IPS DF 6.9 (cell line): ENCODE results near the gene DAZL.
"Not testable (repeated sequence)": the region's sequence is repeated elsewhere in the genome, so short reads cannot be mapped to it uniquely, and the experiment has no call there.

Experiments used
- DNase-seq: peaks from one replicate; pipeline ENCODE4 v3.0.0-alpha.2; 2013; ENCODE audit warnings: low read depth, low spot score
- H3K27ac ChIP-seq: one replicate; pipeline ENCODE4 v1.5.1; 2013; ENCODE audit warnings: low read length, control low read depth
- H3K27me3 ChIP-seq: 2 replicates; pipeline ENCODE4 v1.6.1; 2013; ENCODE audit warnings: mild to moderate bottlenecking, low read length; ENCODE audit not compliant: control insufficient read depth, insufficient read depth
- H3K36me3 ChIP-seq: 2 replicates; pipeline ENCODE4 v1.6.1; 2013; ENCODE audit warnings: low read length; ENCODE audit not compliant: control insufficient read depth, insufficient read depth
- H3K4me1 ChIP-seq: 2 replicates; pipeline ENCODE4 v1.6.1; 2013; ENCODE audit warnings: low read length; ENCODE audit not compliant: control insufficient read depth, insufficient read depth
- H3K4me3 ChIP-seq: 2 replicates; pipeline ENCODE4 v1.5.1; 2013; ENCODE audit warnings: mild to moderate bottlenecking, low read length
- H3K9me3 ChIP-seq: 2 replicates; pipeline ENCODE4 v1.6.1; 2013; ENCODE audit warnings: low read length, inconsistent platforms; ENCODE audit not compliant: control insufficient read depth, insufficient read depth
- WGBS: extraction: QIAGEN DNeasy Blood & Tissue Kit; methylation state at CpG from one replicate; pipeline ENCODE4 v1.1.7; 2013; ENCODE audit warnings: mixed read lengths, missing lambda C conversion rate; ENCODE audit not compliant: insufficient read length, insufficient coverage; 5-methylcytosine and 5-hydroxymethylcytosine counted together

The DAZL gene

GRCh38 chr3:16604887-16605602 is at the start of gene DAZL:
Gene DAZL, minus strand, starts transcription at chr3:16605423. Its CDS starts 218 bp downstream, at chr3:16605205.
- Histone ChIP-seq H3K4me1 (no peaks in the 10 kb centered on the region; the same call in none of the 2 replicates), H3K27ac (no peak within 1 kb of the TSS), H3K36me3 (no peaks in the 10 kb centered on the region; the same call in 1 of the 2 replicates), H3K4me3 (no peak within 1 kb of the TSS), H3K9me3 (no peaks in the 10 kb centered on the region), H3K27me3 (no peaks in the 10 kb centered on the region)
- no CpG with 5 or more reads among the region's 63 CpGs for WGBS
- DNase-seq, result no peak

GRCh38 chr3:16654976-16655375 is 49.8 kb upstream of the DAZL start:
- Histone ChIP-seq H3K4me1 (peaks cover 3% of the 10 kb centered on the region; the same call in 1 of the 2 replicates), H3K4me3 (no peak overlapping the region), H3K27me3 (no peaks in the 10 kb centered on the region), H3K36me3 (no peaks in the 10 kb centered on the region), H3K27ac (no peak overlapping the region), H3K9me3 (no peaks in the 10 kb centered on the region)
- DNase-seq, result no peak
- no CpG with 5 or more reads among the region's 1 CpG for WGBS

- Histone ChIP-seq H3K4me1 (no peaks in the 10 kb centered on the region; the same call in 1 of the 2 replicates), H3K27me3 (no peaks in the 10 kb centered on the region), H3K36me3 (no peaks in the 10 kb centered on the region), H3K9me3 (no peaks in the 10 kb centered on the region), H3K4me3 (no peak overlapping the region), H3K27ac (no peak overlapping the region)
- DNase-seq, result no peak
- WGBS, result no CpG with 5 or more reads among the region's 4 CpGs
Observed at GRCh38 chr3:16653712-16654111, 48.5 kb upstream of the DAZL start.

GRCh38 chr3:16647668-16648067 is 42.4 kb upstream of the DAZL start:
- no peak for DNase-seq
- H3K9me3 ChIP-seq, result no peaks in the 10 kb centered on the region
- H3K4me1 ChIP-seq, result no peaks in the 10 kb centered on the region
- H3K27me3 ChIP-seq, result no peaks in the 10 kb centered on the region
- H3K36me3 ChIP-seq, result no peaks in the 10 kb centered on the region
- H3K4me3 ChIP-seq, result no peak overlapping the region
- H3K27ac ChIP-seq, result no peak overlapping the region
- WGBS, result no CpG with 5 or more reads among the region's 4 CpGs

GRCh38 chr3:16639806-16640205 is 34.6 kb upstream of the DAZL start:
- no peak for DNase-seq
- Histone ChIP-seq H3K36me3 (no peaks in the 10 kb centered on the region), H3K4me1 (no peaks in the 10 kb centered on the region), H3K4me3 (no peak overlapping the region), H3K27ac (no peak overlapping the region), H3K27me3 (no peaks in the 10 kb centered on the region), H3K9me3 (no peaks in the 10 kb centered on the region)
- no CpG with 5 or more reads among the region's 2 CpGs for WGBS

GRCh38 chr3:16633948-16634347 is 28.7 kb upstream of the DAZL start:
- no peaks in the 10 kb centered on the region for H3K9me3 ChIP-seq
- WGBS, result no CpG with 5 or more reads among the region's 3 CpGs
- H3K27me3 ChIP-seq, result no peaks in the 10 kb centered on the region
- no peaks in the 10 kb centered on the region for H3K4me1 ChIP-seq
- H3K36me3 ChIP-seq, result no peaks in the 10 kb centered on the region
- DNase-seq, result no peak
- H3K4me3 ChIP-seq, result no peak overlapping the region
- no peak overlapping the region for H3K27ac ChIP-seq

- no peaks in the 10 kb centered on the region for H3K27me3 ChIP-seq
- no peak for DNase-seq
- H3K4me1 ChIP-seq, result no peaks in the 10 kb centered on the region
- no CpG with 5 or more reads among the region's 2 CpGs for WGBS
- no peaks in the 10 kb centered on the region for H3K9me3 ChIP-seq
- H3K4me3 ChIP-seq, result no peak overlapping the region
- no peaks in the 10 kb centered on the region for H3K36me3 ChIP-seq
- H3K27ac ChIP-seq, result no peak overlapping the region
Observed at GRCh38 chr3:16632395-16632794, 27.2 kb upstream of the DAZL start.

GRCh38 chr3:16618721-16619120 is 13.5 kb upstream of the DAZL start:
- Histone ChIP-seq H3K36me3 (no peaks in the 10 kb centered on the region), H3K27me3 (no peaks in the 10 kb centered on the region), H3K4me1 (no peaks in the 10 kb centered on the region), H3K4me3 (no peak overlapping the region), H3K9me3 (no peaks in the 10 kb centered on the region), H3K27ac (no peak overlapping the region)
- DNase-seq, result no peak

GRCh38 chr3:16617155-16617554 is 11.9 kb upstream of the DAZL start:
- not testable (repeated sequence) for H3K27me3 ChIP-seq, H3K4me1 ChIP-seq, DNase-seq, H3K27ac ChIP-seq, H3K9me3 ChIP-seq, H3K4me3 ChIP-seq, H3K36me3 ChIP-seq
- WGBS, result no CpG with 5 or more reads among the region's 3 CpGs

- no peak overlapping the region for H3K27ac ChIP-seq
- WGBS, result no CpG with 5 or more reads among the region's 4 CpGs
- H3K9me3 ChIP-seq, result no peaks in the 10 kb centered on the region
- no peaks in the 10 kb centered on the region for H3K27me3 ChIP-seq
- H3K36me3 ChIP-seq, result no peaks in the 10 kb centered on the region
- no peaks in the 10 kb centered on the region for H3K4me1 ChIP-seq
- DNase-seq, result no peak
- no peak overlapping the region for H3K4me3 ChIP-seq
Observed at GRCh38 chr3:16616083-16616482, 10.9 kb upstream of the DAZL start.
